Neural cell (in vitro differentiated cells): ENCODE results near the gene KIF13A.

Experiments used
- CTCF ChIP-seq: fragments of 450-650 bp; IDR thresholded peaks from 2 replicates; pipeline ENCODE4 v1.5.1; 2014; ENCODE audit warnings: antibody characterized with exemption, mild to moderate bottlenecking, moderate library complexity; ENCODE audit not compliant: poor library complexity, severe bottlenecking
- EZH2 ChIP-seq: fragments of 200-600, 300-800 bp; shearing (Covaris generic), sonication (generic); IDR thresholded peaks from 2 replicates; pipeline ENCODE4 v1.6.1; 2014; ENCODE audit warnings: antibody characterized with exemption, low read length, borderline replicate concordance, mild to moderate bottlenecking; ENCODE audit not compliant: insufficient read depth, poor library complexity, severe bottlenecking
- POLR2AphosphoS5 ChIP-seq: IDR thresholded peaks from 2 replicates; pipeline ENCODE4 v1.6.1; 2012
- RAD21 ChIP-seq: fragments of 450-650 bp; conservative IDR thresholded peaks from 2 replicates; pipeline ENCODE4 v1.6.1; 2014; ENCODE audit warnings: antibody characterized with exemption, mild to moderate bottlenecking, moderate library complexity
- SMC3 ChIP-seq: fragments of 450-650 bp; conservative IDR thresholded peaks from 2 replicates; pipeline ENCODE4 v1.6.1; 2014; ENCODE audit warnings: antibody characterized with exemption, mild to moderate bottlenecking, moderate library complexity; ENCODE audit not compliant: poor library complexity
- TAF1 ChIP-seq: IDR thresholded peaks from 2 replicates; pipeline ENCODE4 v1.6.1; 2012; ENCODE audit warnings: low read depth

GRCh38 chr6:17966451-17966850 is 21.0 kb downstream of the KIF13A start:
- TF ChIP-seq CTCF = no peak
- no peak for TF ChIP-seq SMC3
- no peak for TF ChIP-seq TAF1
- TF ChIP-seq POLR2AphosphoS5 = no peak
- no peak for TF ChIP-seq RAD21
- no peak for TF ChIP-seq EZH2
